K562 (cell line): Measurements from ENCODE around the gene GPR68. TPM values are rescaled to one million over a fixed set of nuclear protein-coding genes. Genes with fewer than 3 reads are reported as not detected.

Source experiments
- ATAC-seq: fragments of 200-7000 bp; cut with Tn5 transposase; 3 replicates; pipeline ENCODE4 v1.9.1; 2020; ENCODE audit warnings: moderate library complexity
- BruUV-seq: library from RNA; stranded (reverse); fragments of 400-500 nt; replicated peaks from 2 replicates; lab custom pipeline; 2021; lab: Mats Ljungman, UMichigan
- CTCF ChIA-PET: fragments of 300-600 bp; formaldehyde crosslinking; extraction: SDS; loops from one replicate; lab custom pipeline; 2021; ENCODE audit warnings: low intra/inter-chr PET ratio; lab: Yijun Ruan, JAX
- POLR2A ChIA-PET: fragments of 300-600, 350-650 bp; sonication (Branson Sonifier 250); formaldehyde crosslinking; extraction: SDS; loops from one replicate; lab custom pipeline; 2021; ENCODE audit warnings: antibody characterized with exemption, inconsistent platforms; lab: Yijun Ruan, JAX
- DNase-seq, 4 experiments: peaks; one replicate each; pipeline versions ENCODE4 v3.0.0 to v3.0.0-alpha.2; 2011 to 2018; ENCODE audit warnings: low spot score in 3 of 4, mixed read lengths in 3 of 4; ENCODE audit errors: extremely low read depth in 1 of 4
- FAIRE-seq: peaks from 2 replicates; lab custom pipeline; 2011; peaks lifted over from hg19 to GRCh38; lab: Jason Lieb, UNC
- H2AFZ ChIP-seq: 2 replicates; pipeline ENCODE4 v1.6.0; 2011; ENCODE audit warnings: low read depth, low read length, control low read depth, inconsistent platforms
- H3K27ac ChIP-seq: fragments of 200-600 bp; 3 replicates; pipeline ENCODE4 v1.8.0; 2011; ENCODE audit warnings: low read depth, mild to moderate bottlenecking, control low read depth, inconsistent platforms, low read length, moderate library complexity, mixed read lengths; ENCODE audit errors: extremely low read depth
- H3K27me3 ChIP-seq, 2 experiments: fragments of 300-600 bp in 1 of 2; 2 replicates in 1 of 2; 3 replicates in 1 of 2; pipeline versions ENCODE4 v1.6.0 to v1.8.0; 2011; ENCODE audit warnings: inconsistent platforms in 2 of 2, low read length in 2 of 2, mild to moderate bottlenecking in 1 of 2, mixed read lengths in 1 of 2, moderate library complexity in 1 of 2; ENCODE audit not compliant: control insufficient read depth in 2 of 2, insufficient read depth in 2 of 2
- H3K36me3 ChIP-seq: fragments of 300-600 bp; 3 replicates; pipeline ENCODE4 v1.8.0; 2011; ENCODE audit warnings: mild to moderate bottlenecking, low read length, inconsistent platforms; ENCODE audit not compliant: control insufficient read depth, insufficient read depth
- H3K4me1 ChIP-seq, 2 experiments: fragments of 200-600 bp in 1 of 2; replicated peaks in 1 of 2; 2 replicates in 1 of 2; 3 replicates in 1 of 2; pipeline versions ENCODE4 v1.5.1 to v1.8.0; 2011; ENCODE audit warnings: inconsistent platforms in 2 of 2, low read length in 2 of 2, mild to moderate bottlenecking in 1 of 2, mixed read lengths in 1 of 2, moderate library complexity in 1 of 2; ENCODE audit not compliant: control insufficient read depth in 2 of 2, insufficient read depth in 2 of 2
- H3K4me2 ChIP-seq: 2 replicates; pipeline ENCODE4 v1.6.1; 2011; ENCODE audit warnings: low read length, control low read depth, inconsistent platforms, mixed read lengths; ENCODE audit not compliant: insufficient read depth
- H3K4me3 ChIP-seq: fragments of 200-600 bp; sonication (generic), shearing (Covaris generic); 2 replicates; pipeline ENCODE4 v1.5.1; 2016; ENCODE audit warnings: control low read depth, inconsistent platforms
- H3K79me2 ChIP-seq: fragments of 200-600 bp; 3 replicates; pipeline ENCODE4 v1.8.0; 2011; ENCODE audit warnings: low read length, inconsistent platforms; ENCODE audit not compliant: control insufficient read depth, insufficient read depth
- H3K9ac ChIP-seq, 2 experiments: 2 replicates each; pipeline versions ENCODE4 v1.6.0 to v1.6.1; 2011; ENCODE audit warnings: low read depth in 2 of 2, low read length in 2 of 2, control low read depth in 1 of 2, inconsistent platforms in 1 of 2, mild to moderate bottlenecking in 1 of 2, mixed read lengths in 1 of 2; ENCODE audit not compliant: insufficient read depth in 1 of 2
- H3K9me1 ChIP-seq: one replicate; pipeline ENCODE4 v1.6.0; 2011; ENCODE audit warnings: inconsistent platforms, mild to moderate bottlenecking, low read length, moderate library complexity; ENCODE audit not compliant: control insufficient read depth, insufficient read depth
- H3K9me3 ChIP-seq: replicated peaks from 2 replicates; pipeline ENCODE4 v1.5.1; 2011; ENCODE audit warnings: low read depth, low read length, inconsistent platforms; ENCODE audit not compliant: control insufficient read depth, insufficient read depth
- H4K20me1 ChIP-seq: replicated peaks from 2 replicates; pipeline ENCODE4 v1.6.1; 2011; ENCODE audit warnings: low read length, inconsistent platforms, mixed read lengths; ENCODE audit not compliant: control insufficient read depth, insufficient read depth
- CC2D1A ChIP-seq: fragments of 450-650 bp; IDR thresholded peaks from 2 replicates; pipeline ENCODE4 v1.6.1; 2017; ENCODE audit warnings: mild to moderate bottlenecking
- E2F6 ChIP-seq, 2 experiments: IDR thresholded peaks; 2 replicates each; pipeline ENCODE4 v1.6.1; 2011; ENCODE audit warnings: borderline replicate concordance in 1 of 2, control low read depth in 1 of 2, low read depth in 1 of 2, low read length in 1 of 2, mild to moderate bottlenecking in 1 of 2, mixed read lengths in 1 of 2, moderate library complexity in 1 of 2; ENCODE audit not compliant: insufficient read depth in 1 of 2, insufficient read length in 1 of 2, poor library complexity in 1 of 2, severe bottlenecking in 1 of 2; ENCODE audit errors: extremely low read depth in 1 of 2
- MECOM ChIP-seq: fragments of 250-450 bp; sonication (Bioruptor Pico); IDR thresholded peaks from 2 replicates; pipeline ENCODE4 v1.8.0; 2022; ENCODE audit warnings: inconsistent platforms
- TCF7 ChIP-seq: sonication (generic); IDR thresholded peaks from 2 replicates; pipeline ENCODE4 v1.6.1; 2016; ENCODE audit warnings: antibody characterized with exemption, borderline replicate concordance
- WGBS: fragments of 100-300 bp; shearing (Covaris generic); methylation state at CpG from one replicate; pipeline ENCODE4 v1.1.6; 2016; ENCODE audit warnings: low coverage, mixed read lengths; ENCODE audit not compliant: insufficient coverage; ENCODE audit errors: missing lambda C conversion rate; 5-methylcytosine and 5-hydroxymethylcytosine counted together
- in situ Hi-C: fragments of 300-500 bp; cut with MboI; formaldehyde crosslinking; loops from 4 replicates; pipeline ENCODE4 v1.15.0; 2018; ENCODE audit warnings: inconsistent platforms, mixed read lengths
- intact Hi-C: fragments of 100-400 bp; cut with micrococcal nuclease; formaldehyde crosslinking; loops from 2 replicates; pipeline ENCODE4 v1.14.2; 2022
- polyA plus RNA-seq, 8 experiments: library from polyadenylated mRNA; depleted of rRNA in 4 of 8; stranded (reverse) in 5 of 8; unstranded in 3 of 8; fragments of >200 nt; fragmentation: Nextera tagmentation in 2 of 8; fragmentation: Illumina TruSeq in 1 of 8; extraction: Ambion mirVana in 2 of 8; extraction: Trizol in 1 of 8; gene quantifications; 2 replicates each; pipeline versions ENCODE4 v1.2.1 to v1.2.3, GENCODE V29; 2011 to 2014; ENCODE audit warnings: inconsistent platforms in 1 of 8, missing spikeins in 1 of 8
- total RNA-seq, 7 experiments: library from RNA; depleted of rRNA in 6 of 7; stranded (reverse); fragments of >200 nt in 6 of 7; fragmentation: Illumina TruSeq in 2 of 7; extraction: Trizol in 2 of 7; gene quantifications; 2 replicates each; pipeline versions ENCODE4 v1.2.1 to v1.2.3, GENCODE V29; 2011 to 2021; ENCODE audit warnings: low replicate concordance in 1 of 7
- TF ChIP-seq, protein P1 (sequence below): sonication (generic); formaldehyde crosslinking; IDR thresholded peaks from 2 replicates; pipeline ENCODE4 v1.8.0; 2022; ENCODE audit warnings: mild to moderate bottlenecking, low read depth, missing genetic modification reagents

Gene GPR68
- total and polyA plus RNA-seq, 9 of the 15 experiments (the other 6 are each of a cell fraction or from before 2014, with no cell fraction given), result 0.41 to 9.4 (median 3.7) TPM

GRCh38 chr14:91252871-91253794 is 8.6 kb upstream of the GPR68 start (continued):
- peak in 1 of 2 experiments; percentile 76 for TF ChIP-seq E2F6 (IDR thresholded peaks at IDR 0.05; ENCODE audit: borderline replicate concordance in 1 of 2, extremely low read depth in 1 of 2, insufficient read depth in 1 of 2, insufficient read length in 1 of 2, low read depth in 1 of 2, low read length in 1 of 2, poor library complexity in 1 of 2, severe bottlenecking in 1 of 2)
- no peak for TF ChIP-seq MECOM (CRISPR knock-in tag)
- TF ChIP-seq, protein P1, sequence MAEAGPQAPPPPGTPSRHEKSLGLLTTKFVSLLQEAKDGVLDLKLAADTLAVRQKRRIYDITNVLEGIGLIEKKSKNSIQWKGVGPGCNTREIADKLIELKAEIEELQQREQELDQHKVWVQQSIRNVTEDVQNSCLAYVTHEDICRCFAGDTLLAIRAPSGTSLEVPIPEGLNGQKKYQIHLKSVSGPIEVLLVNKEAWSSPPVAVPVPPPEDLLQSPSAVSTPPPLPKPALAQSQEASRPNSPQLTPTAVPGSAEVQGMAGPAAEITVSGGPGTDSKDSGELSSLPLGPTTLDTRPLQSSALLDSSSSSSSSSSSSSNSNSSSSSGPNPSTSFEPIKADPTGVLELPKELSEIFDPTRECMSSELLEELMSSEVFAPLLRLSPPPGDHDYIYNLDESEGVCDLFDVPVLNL (CRISPR knock-in tag), result no peak
- TF ChIP-seq CC2D1A, result no peak

GRCh38 chr14:91250912-91251311 is 6.4 kb upstream of the GPR68 start:
- Histone ChIP-seq H4K20me1 (no peaks in the 10 kb centered on the region), H3K9ac (no peak overlapping the region), H3K4me3 (no peak overlapping the region), H3K9me1 (no peaks in the 10 kb centered on the region), H3K27ac (no peak overlapping the region), H3K9me3 (no peaks in the 10 kb centered on the region), H3K4me1 (peaks cover 17 to 19% of the 10 kb centered on the region in 2 experiments), H3K4me2 (no peak overlapping the region), H3K36me3 (no peaks in the 10 kb centered on the region), H2AFZ (no peak overlapping the region), H3K79me2 (no peaks in the 10 kb centered on the region; the same call in 1 of the 3 replicates), H3K27me3 (no peaks in the 10 kb centered on the region)
- no TSS peak for BruUV-seq
- ChIA-PET POLR2A (interaction anchor here (0.6 kb wide), 1 partner anchor 9 kb away, joined by 3 read pairs; no protein-coding TSS in a partner anchor), CTCF (no interaction called here)
- WGBS, result 79% methylated on average over 5 of the region's 5 CpGs
- in situ Hi-C loops, result no loop called here
- intact Hi-C loops, result no loop called here
- DNase-seq (no peak), ATAC-seq (no peak), FAIRE-seq (no peak)
- TF ChIP-seq TCF7, result no peak
